Mesodermal cell (in vitro differentiated cells): Measurements from ENCODE around the gene PC.

Experiments used
- H3K27ac ChIP-seq: 2 replicates; pipeline ENCODE4 v1.7.0; 2013; ENCODE audit warnings: mild to moderate bottlenecking, low read depth, low read length, moderate library complexity; ENCODE audit not compliant: severe bottlenecking
- H3K36me3 ChIP-seq: 2 replicates; pipeline ENCODE4 v1.7.1; 2013; ENCODE audit warnings: mild to moderate bottlenecking, low read length, moderate library complexity; ENCODE audit not compliant: control insufficient read depth, insufficient read depth
- H3K4me1 ChIP-seq: one replicate; pipeline ENCODE4 v1.7.1; 2013; ENCODE audit warnings: mild to moderate bottlenecking, low read length; ENCODE audit not compliant: insufficient read depth, control insufficient read depth, poor library complexity, severe bottlenecking
- H3K4me3 ChIP-seq: 2 replicates; pipeline ENCODE4 v1.7.0; 2013; ENCODE audit warnings: low read length, control low read depth, mild to moderate bottlenecking; ENCODE audit not compliant: insufficient read depth, poor library complexity, severe bottlenecking; ENCODE audit errors: extremely low read depth
- H3K9me3 ChIP-seq: 2 replicates; pipeline ENCODE4 v1.7.1; 2013; ENCODE audit warnings: mild to moderate bottlenecking, low read length, moderate library complexity; ENCODE audit not compliant: control insufficient read depth
- WGBS, 2 experiments: methylation state at CpG; one replicate each; pipeline ENCODE4 v1.1.5; 2013; ENCODE audit warnings: missing lambda C conversion rate in 2 of 2; ENCODE audit not compliant: insufficient coverage in 2 of 2; 5-methylcytosine and 5-hydroxymethylcytosine counted together

Gene PC

DNA sequence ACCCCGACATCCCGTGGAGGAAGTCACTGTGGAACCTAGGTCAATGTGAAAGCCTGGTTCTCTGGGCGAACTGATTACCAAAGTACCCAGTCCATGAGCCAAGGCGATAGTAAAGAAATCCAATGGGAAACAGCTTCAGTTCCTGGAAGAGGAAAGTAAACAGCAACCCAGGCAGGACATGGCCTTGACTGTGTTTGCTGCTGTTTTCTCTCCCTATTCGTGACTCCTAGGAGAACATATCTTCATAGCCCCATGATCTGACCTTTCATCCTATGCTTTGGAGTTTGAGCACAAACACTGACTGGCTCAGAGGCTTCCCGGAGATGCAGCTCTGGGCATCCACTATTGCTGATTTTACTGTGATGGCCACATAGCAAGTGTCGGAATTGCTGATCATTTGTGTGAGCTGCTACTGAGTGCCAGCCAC lies 56.2 kb downstream of the PC start:
- Histone ChIP-seq H3K27ac (no peak overlapping the region), H3K36me3 (no peaks in the 10 kb centered on the region), H3K4me1 (peaks cover 5% of the 10 kb centered on the region), H3K4me3 (no peak overlapping the region), H3K9me3 (no peaks in the 10 kb centered on the region)
- WGBS, 2 experiments = 95 to 99% methylated on average over 7 of the region's 7 CpGs

DNA sequence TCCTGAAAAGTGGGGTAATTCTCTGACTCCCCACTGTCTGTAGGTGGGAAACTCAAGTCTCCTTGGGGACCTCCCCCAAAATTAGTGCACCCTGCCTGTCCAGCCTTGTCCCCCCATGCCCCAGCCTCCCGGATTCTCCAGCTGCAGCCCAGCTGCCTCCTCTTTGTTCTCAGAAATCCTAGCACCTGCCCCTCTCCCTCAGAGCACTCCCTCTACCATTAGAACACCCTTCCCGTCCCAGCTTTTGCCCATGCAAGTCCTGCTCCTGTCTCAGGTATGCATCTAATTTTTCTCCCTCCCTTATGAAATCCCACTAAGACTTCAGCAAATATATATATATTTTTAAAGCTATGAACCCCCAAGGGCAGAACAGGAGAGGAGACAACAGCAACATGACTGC lies 64.0 kb downstream of the PC start:
- Histone ChIP-seq H3K4me1 (peaks cover 17% of the 10 kb centered on the region), H3K9me3 (no peaks in the 10 kb centered on the region), H3K4me3 (no peak overlapping the region), H3K36me3 (no peaks in the 10 kb centered on the region), H3K27ac (no peak overlapping the region)
- 89 to 95% methylated on average over 1 to 2 of the region's 2 CpGs for WGBS, 2 experiments

DNA sequence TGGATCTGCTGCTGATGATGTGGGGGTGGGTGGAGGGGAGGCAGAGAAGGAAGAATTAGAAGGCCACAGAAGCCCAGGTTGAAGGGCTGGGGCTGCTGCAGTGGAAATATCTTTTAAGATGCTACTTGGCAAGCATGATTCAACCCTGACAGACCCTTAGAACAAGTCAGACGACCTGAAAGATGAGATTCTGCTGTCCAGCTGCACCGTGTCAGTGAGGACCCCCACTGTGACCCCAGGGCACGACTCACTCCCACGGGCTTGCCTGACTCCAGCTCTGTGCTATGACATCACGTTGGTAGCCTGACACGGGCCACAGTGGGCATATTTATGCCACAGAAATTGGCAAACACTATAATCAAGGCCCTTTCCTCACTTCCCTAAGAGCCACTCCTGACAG lies 65.3 kb downstream of the PC start:
- H3K36me3 ChIP-seq = no peaks in the 10 kb centered on the region
- H3K4me3 ChIP-seq = no peak overlapping the region
- H3K4me1 ChIP-seq = peaks cover 14% of the 10 kb centered on the region
- WGBS, 2 experiments = 58 to 74% methylated on average over 4 to 6 of the region's 6 CpGs
- no peaks in the 10 kb centered on the region for H3K9me3 ChIP-seq
- no peak overlapping the region for H3K27ac ChIP-seq

DNA sequence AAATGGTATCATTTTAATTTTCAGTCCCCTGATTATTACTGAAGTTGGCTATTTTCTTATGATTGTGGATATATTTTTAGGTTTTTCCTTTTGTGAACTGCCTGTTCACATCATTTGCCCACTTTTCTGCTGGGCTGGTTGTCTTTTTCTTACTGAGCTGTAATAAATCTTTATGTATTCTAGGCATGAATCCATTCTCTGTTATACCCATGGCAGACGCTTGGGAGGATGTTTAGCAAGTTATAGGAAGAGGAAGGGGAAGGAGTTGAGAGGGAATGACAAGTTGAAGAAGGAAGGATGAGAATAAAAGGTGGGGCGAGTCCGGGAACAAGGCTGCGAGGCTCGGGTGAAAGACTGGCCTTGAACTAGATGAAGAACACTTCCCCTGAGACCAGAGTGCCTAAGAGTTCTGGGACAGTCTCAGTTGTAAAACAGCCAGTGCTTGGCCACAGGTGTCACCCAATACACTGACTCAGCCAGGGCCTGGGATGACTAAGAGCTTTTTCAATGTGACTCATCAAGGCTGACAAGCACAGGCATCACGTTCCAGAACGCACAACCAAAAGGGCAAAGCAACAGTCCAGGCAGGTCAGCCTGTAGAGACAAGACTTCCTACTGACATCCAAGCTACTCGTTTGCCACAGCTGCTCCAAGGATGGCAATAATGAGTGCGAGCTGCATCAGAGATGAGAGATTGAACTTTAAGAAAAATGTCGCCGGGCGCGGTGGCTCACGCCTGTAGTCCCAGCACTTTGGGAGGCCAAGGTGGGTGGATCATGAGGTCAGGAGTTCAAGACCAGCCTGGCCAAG lies 66.1 kb downstream of the PC start:
- Histone ChIP-seq H3K4me3 (no peak overlapping the region), H3K4me1 (peaks cover 11% of the 10 kb centered on the region), H3K9me3 (no peaks in the 10 kb centered on the region), H3K36me3 (no peaks in the 10 kb centered on the region), H3K27ac (peak overlapping the region; percentile 55)
- WGBS, 2 experiments = 72 to 76% methylated on average over 8 to 14 of the region's 14 CpGs

DNA sequence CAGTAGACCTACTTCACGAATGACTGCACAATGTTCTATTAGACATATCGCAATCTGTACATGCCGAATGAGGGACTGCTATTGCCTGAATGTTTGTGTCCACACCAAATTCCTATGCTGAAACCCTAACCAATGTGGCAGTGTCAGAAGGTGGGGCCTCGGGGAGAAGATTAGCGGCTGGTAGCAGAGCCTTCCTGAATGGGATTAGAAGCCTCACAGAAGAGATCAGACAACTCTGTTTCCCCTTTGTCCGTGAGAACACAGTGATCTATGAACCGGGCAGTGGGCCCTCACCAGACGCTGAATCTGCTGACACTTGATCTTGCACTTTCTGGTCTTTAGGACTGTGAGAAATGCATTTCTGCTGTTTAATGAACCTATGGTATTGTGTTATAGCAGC lies 68.2 kb downstream of the PC start:
- H3K4me1 ChIP-seq = peaks cover 14% of the 10 kb centered on the region
- no peaks in the 10 kb centered on the region for H3K36me3 ChIP-seq
- H3K4me3 ChIP-seq = no peak overlapping the region
- H3K9me3 ChIP-seq = no peaks in the 10 kb centered on the region
- WGBS, 2 experiments = 81 to 84% methylated on average over 8 of the region's 8 CpGs
- no peak overlapping the region for H3K27ac ChIP-seq

DNA sequence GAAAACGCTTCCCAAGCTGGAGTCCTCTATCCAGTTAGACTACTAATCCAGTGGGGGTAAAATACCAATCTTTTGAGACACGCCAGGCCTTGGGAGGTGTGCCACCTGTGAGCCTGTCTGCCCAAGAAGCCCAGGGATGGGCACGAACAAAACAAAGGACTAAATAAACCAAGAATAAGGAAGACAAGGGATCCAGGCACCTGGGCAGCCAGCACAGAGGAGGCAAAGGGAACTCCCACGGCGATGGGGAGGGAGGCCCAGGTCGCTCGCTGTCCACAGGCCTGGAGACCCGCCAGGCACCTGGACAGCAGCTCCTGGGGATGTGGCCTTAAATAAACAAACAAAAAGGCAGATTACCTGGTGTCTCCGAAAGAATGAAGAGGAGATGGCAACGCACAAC lies 69.9 kb downstream of the PC start:
- no peak overlapping the region for H3K4me3 ChIP-seq
- 94 to 95% methylated on average over 8 to 9 of the region's 10 CpGs for WGBS, 2 experiments
- no peak overlapping the region for H3K27ac ChIP-seq
- H3K4me1 ChIP-seq = peaks cover 14% of the 10 kb centered on the region
- no peaks in the 10 kb centered on the region for H3K9me3 ChIP-seq
- H3K36me3 ChIP-seq = no peaks in the 10 kb centered on the region

DNA sequence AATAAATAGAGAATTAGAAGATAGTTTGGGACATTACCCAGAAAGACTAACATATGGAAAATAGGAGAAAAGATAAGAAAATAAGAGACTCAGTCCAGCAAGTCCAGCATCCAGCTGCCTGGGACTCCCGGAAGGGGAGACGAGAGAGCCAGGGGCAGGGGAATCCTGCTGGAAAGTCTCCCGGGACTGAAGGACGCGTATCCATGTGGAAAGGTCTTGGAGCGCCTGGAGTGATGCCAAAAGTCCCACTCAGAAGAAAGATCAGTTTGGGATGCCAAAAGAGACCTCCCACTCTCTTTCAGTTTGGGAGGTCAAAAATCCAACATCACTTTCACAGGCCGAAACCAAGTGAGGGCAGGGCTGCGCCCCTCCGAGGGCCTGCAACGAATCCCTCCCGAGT lies 70.7 kb downstream of the PC start:
- WGBS, 2 experiments = 94 to 97% methylated on average over 8 to 11 of the region's 11 CpGs
- Histone ChIP-seq H3K27ac (no peak overlapping the region), H3K9me3 (no peaks in the 10 kb centered on the region), H3K36me3 (no peaks in the 10 kb centered on the region), H3K4me3 (no peak overlapping the region), H3K4me1 (peaks cover 10% of the 10 kb centered on the region)

DNA sequence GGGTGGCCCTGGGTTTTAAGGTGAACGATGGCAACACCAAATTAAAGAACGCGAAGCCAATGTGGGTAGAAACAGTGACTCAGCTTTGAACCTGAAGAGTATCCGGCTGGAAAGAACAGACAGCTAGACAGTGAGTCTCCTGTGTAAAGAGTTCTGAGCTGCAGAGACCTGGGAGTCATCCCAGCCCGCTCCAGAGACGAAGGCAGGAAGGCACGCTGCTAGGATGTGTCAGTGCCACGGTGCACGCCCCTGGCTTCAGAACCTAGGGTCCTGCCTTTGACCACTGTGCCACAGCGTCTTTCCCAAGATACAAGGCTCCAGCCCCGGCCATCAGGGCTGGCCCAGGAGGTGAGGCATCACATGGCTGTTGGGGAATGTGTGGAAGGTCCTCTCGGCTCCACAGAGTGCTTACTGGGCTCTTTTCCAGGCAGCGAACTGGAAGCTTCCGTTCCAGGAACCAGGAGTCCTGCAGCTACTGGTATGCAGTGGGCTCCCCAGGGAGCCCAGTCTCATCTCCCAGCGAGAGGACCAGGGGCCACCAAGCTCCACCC lies 71.4 kb downstream of the PC start:
- WGBS, 2 experiments = 92 to 93% methylated on average over 12 to 14 of the region's 15 CpGs
- Histone ChIP-seq H3K4me1 (peaks cover 3% of the 10 kb centered on the region), H3K4me3 (no peak overlapping the region), H3K9me3 (no peaks in the 10 kb centered on the region), H3K36me3 (no peaks in the 10 kb centered on the region), H3K27ac (no peak overlapping the region)

DNA sequence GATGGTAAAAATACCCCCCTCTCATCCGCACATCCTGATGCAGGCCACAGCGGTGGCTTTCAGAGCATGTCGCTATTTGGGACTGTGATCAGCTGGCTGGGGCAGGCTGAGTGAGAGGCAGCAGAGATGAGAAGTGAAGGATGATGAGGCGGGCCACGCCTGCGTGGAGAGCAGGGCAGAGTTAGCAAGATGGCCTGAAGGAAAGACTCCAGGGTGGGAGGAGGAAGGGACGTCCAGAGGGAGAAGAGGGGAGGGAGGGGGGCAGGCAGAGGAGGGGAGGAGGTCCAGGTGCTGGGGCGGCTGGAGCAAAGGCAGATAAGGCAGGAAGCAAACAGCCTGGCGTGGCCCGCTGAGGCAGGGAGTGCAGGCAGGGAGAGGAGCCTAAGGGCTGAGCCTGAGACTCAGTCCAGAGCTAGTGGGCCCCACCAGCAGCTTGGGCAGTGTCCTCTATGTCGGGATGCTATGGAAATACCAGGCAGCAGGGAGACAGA lies 72.2 kb downstream of the PC start:
- no peaks in the 10 kb centered on the region for H3K9me3 ChIP-seq
- H3K36me3 ChIP-seq = no peaks in the 10 kb centered on the region
- H3K4me1 ChIP-seq = peaks cover 3% of the 10 kb centered on the region
- no peak overlapping the region for H3K27ac ChIP-seq
- H3K4me3 ChIP-seq = no peak overlapping the region
- 76 to 88% methylated on average over 9 to 10 of the region's 11 CpGs for WGBS, 2 experiments

DNA sequence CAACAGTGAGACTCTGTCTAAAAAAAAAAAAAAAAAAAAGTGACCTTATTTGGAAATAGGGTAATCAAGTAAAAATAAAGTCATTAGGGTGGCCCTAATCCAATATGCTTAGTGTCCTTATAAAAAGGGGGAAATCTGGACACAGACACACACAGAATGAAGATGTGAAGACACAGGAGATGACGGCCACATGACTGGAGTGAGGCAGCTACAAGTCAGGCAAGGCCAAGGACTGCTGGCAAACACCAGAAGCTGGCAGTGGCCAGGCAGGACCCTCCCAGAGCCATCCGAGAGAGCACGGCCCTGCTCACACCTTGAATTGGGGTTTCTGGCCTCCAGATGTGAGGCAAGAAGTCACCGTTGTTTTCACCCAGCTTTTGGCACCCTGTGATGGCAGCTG lies 72.7 kb downstream of the PC start:
- no peak overlapping the region for H3K4me3 ChIP-seq
- 90 to 95% methylated on average over 4 of the region's 4 CpGs for WGBS, 2 experiments
- no peak overlapping the region for H3K27ac ChIP-seq
- no peaks in the 10 kb centered on the region for H3K9me3 ChIP-seq
- H3K4me1 ChIP-seq = peaks cover 3% of the 10 kb centered on the region
- no peaks in the 10 kb centered on the region for H3K36me3 ChIP-seq

DNA sequence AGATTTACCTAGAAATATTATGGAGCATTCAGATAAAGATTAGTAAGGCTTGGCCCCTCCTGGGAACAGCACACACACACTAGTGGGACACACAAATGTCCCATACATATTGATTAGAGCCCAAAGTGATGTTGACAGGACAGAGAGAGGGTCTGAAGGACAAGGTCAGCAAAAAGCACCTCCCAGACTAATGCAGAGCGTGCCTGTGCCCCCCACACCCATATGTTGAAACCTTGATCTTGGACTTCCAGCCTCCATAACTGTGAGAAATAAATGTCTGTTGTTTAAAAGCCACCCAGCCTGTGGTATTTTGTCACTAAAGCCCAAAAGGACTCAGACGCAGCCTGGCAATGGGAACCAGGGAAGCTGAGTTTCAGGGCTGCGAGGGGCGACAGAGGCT lies 73.7 kb downstream of the PC start:
- Histone ChIP-seq H3K4me1 (peaks cover 3% of the 10 kb centered on the region), H3K4me3 (no peak overlapping the region), H3K27ac (no peak overlapping the region), H3K9me3 (no peaks in the 10 kb centered on the region), H3K36me3 (no peaks in the 10 kb centered on the region)
- WGBS, 2 experiments = 92 to 100% methylated on average over 3 to 4 of the region's 4 CpGs
